Adrenal gland (tissue), 5 donors: Measurements from ENCODE around the gene NR2F1.

Experiments used
- CTCF ChIP-seq, 6 experiments: fragments of 450-650 bp in 4 of 6; fragments of 200-600 bp in 2 of 6; sonication (generic) in 1 of 6; IDR thresholded peaks; 1 replicate in 5 of 6; 2 replicates in 1 of 6; pipeline versions ENCODE4 v1.5.1 to v1.8.0; 2016 to 2021; ENCODE audit warnings: antibody characterized with exemption in 6 of 6, mild to moderate bottlenecking in 2 of 6, moderate library complexity in 1 of 6
- POLR2A ChIP-seq, 2 donors: fragments of 450-650 bp; IDR thresholded peaks; one replicate each; pipeline ENCODE4 v1.6.1; 2017; ENCODE audit warnings: antibody characterized with exemption in 2 of 2, mild to moderate bottlenecking in 2 of 2, moderate library complexity in 1 of 2
- donor health status: DM: no; HTN: no; CAD: no.

DNA sequence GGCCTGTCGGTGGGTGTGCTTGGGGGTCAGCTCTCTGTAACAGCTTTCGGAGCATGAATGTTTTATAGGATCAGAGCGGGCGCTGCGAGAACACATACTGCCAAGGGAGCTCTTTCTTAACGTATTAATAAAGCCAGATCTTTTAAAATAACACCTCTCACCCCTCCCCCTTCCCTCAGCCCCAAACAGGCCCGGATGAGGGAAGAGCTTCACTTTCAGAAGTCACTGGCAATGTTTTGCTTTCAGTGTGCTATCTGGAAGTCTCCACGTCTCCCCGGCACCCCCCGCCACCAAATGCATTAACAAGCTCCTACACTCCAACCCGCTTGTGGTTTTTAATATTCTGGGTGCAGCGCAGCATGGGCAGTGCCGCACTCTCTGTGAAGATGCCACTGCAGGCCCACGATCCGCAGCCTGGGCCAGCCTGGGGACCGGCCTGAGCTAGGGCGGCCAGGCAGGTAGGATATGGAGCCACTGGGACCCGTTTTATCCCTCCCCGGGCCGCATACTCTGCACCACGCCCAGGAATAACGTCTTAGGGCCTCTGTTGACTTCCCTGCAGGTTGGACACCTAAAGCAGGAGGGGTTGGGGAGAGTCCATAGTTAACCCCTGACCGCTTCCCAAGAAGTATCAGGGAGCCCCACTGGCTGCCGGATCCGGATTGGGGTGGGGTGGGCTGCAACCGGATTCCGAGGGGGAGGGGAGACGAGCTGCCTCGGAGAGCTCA is 12.6 kb downstream of the NR2F1 start:
- TF ChIP-seq POLR2A (IDR thresholded peaks at IDR 0.05) (no peak), CTCF (IDR thresholded peaks at IDR 0.05) (no peak)
